ENCODE data around the gene KLHL26.
A peak's percentile ranks its signal among the peaks of the same experiment; 100 is the strongest.

Gene KLHL26

DNA sequence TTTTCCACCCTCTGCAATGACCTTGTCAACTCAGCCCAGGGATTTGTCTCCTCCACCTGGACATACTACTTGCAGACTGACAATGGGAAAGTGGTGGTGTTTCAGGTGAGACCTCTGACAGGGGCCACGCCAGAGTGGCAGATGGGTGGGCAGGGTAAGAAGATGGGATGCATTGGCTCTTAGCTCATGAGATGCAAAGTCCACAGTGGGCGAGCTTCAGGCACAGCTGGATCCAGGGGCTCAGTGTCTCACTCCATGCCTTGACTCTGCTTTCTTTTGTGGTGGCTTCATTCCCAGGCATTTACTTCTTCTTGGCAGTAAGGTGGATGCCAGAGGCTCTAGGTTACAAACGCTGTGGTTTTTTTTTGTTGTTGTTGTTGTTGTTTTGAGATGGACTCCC, 20.8 kb upstream of the KLHL26 start:
- DNase-seq: no peak

DNA sequence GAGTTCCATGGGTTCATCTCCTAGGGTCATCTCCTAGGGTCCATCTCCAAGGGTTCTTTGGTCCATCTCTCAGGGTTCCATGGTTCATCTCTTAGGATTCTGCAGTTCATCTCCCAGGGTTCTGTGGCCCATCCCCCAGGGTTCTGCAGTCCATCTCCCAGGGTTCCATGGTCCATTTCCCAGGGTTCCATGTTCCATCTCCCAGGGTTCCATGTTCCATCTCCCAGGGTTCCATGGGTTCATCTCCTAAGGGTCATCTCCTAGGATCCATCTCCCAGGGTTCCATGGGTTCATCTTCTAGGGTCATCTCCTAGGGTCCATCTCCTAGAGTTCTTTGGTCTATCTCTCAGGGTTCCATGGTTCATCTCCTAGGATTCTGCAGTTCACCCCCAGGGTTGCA, 19.3 kb upstream of the KLHL26 start:
- DNase-seq: no peak

DNA sequence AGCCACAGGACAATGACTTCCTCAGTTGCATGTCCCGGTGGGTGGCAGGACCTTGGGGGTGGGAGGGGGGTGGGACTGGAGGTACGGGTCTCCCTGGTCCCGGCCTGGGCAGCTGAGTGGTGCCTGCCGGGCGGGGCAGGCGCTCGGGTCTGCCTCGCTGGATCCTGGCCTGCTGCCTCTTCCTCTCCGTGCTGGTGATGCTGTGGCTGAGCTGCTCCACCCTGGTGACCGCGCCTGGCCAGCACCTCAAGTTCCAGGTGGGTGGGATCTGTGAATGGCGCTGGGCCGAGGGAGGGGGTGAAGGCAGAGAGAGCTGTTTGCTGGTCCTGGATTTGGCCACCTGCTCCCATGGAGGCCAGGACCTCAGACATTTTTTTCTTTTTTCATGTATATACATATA, 18.6 kb upstream of the KLHL26 start:
- no peak for DNase-seq

DNA sequence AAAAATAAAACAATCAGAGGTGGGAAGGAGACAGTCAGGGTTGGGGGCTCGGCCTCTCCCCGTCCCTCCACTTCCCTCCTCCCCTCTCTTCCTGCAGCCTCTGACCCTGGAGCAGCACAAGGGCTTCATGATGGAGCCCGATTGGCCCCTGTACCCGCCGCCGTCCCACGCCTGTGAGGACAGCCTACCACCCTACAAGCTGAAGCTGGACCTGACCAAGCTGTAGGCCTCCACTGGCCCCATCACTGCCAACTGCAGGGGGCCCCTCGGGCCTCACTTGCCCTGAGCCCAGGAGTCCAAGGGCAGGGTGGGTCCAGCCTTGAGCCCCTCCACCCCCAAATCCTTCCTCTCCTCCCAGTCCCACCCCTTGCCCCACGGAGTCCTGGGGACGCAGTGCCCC, 16.5 kb upstream of the KLHL26 start:
- no peak for DNase-seq

DNA sequence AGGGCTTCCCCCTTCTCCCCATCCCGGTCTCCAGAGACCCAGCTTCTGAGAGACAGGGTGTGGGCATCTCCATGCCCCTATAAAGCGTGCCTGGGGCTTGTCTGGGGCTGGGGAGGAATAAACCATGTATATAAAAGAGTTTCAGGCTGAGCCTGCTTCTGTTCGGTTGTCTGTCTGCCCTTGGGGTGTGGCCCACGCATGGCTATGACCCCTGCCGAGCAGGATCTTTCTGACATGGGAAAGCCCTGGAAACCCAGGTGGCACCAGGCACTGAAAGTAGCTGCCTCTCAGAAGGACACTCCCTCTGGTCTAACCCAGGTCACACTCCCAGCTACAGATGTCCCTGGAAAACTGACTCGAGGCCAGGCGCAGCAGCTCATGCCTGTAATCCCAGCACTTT, 15.9 kb upstream of the KLHL26 start:
- no peak for DNase-seq

DNA sequence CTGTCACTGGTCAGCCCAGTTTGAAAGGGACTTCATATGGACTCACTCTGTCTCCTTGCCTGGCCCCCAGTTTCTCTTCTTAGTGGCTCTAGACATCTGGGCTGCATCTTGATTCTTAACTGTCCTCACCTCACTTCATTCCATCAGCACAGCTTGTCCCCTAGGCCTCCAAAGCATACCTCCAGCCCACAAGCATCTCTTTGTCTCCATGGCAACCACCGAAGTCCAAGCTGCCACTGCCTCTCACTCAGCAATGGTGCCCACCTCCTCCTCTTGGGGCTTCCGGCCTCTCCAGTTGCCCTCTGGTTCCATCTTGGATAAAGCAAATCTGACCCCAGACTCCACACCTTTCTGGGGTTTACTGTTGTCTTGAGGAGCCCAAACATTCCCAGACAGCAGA, 9.9 kb upstream of the KLHL26 start:
- no peak for DNase-seq

DNA sequence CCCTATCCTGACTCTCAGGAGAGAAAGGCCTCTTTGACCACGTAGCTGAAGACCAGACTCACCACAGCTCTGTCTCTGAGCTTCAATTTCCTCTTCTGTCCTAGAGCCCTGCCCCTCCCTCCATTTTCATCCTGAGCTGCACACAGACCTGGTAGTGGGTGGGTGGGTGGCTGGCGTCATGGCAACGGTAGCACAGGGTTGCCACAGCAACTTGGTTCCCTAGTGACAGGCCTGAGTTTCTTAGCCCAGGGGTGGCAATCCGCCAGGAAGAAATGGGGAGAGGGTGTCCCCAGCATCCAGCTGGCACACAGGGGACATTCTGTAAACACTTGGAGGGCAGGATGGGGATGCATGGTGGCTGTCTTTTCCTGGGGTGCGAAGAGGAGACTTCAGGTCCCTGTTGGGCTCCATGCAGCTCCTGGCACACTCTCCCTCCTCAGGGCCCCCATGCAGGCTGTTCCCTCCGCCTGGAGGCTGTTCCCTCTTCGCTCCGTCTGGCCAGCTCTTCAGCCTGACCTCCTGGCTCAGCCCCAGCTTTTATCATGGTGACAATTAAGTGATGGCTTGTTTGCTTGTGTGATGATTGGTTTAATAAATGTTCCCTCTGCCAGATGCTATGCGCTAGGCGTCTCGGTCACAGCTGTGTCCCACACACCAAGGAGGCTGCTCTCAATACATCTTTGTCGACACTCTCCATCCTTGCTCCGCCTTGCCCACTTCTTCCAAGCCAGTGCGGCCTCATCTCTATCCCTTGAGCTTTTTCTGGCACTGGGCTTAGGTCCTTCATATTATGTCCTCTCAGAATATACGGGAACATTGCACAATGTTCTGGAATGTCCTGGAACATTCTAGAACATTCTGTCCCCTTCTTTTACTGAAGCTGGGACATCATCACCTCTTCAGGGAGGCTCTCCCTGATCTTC, 7.4 kb upstream of the KLHL26 start:
- no peak for DNase-seq

DNA sequence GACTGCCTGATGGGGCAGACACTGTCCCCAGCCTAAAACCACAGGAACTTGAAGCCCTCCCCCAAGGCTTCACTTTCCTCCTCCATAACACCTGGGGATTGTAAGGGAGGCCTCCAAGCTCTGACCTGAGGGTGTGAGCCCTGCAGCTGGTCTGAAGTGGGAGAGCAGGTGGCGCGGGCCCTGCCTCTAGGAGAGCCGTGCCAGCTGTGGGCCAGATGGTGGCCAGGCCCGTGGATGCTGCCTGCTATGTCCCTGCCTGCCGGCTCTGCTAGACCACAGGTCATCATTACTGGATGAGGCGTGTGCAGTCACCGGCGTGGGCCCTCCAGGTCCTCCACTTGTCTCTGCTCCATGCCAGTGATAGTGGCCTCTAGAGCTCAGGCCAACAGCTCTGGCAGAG, 3.5 kb upstream of the KLHL26 start:
- peak; percentile 43 for DNase-seq

DNA sequence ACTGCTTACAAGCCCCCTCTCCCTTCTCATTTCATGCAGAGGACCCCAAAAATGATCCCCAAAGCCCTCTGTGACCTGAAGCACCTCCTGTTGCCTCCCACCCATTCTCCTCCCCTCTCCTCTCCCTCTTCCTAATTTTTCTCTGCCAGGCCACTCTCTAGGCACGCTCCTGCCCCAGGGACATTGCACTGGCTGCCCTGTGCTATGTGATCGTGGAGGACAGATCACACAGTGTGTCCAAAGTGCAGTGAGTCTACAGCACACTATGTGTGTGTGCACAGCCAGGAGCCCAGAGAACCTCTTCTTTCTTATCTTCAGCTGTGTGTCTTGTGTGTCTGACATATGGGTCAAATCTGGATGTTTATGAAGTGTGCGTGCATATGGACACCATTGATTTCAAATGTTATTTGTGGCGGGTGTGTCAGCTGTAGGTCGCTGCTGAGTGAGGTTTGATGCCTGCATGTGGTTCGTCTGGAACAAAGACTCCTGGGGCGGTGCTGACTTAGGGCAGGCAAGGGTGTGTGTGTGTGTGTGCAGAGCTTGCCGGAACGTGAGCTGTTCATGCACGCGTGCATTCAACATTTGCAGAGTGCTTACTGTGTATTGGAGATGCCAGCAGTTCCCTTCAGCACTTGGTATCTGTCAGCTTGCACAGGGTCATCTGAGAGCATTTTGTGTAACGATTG, 2.1 kb upstream of the KLHL26 start:
- DNase-seq: no peak

DNA sequence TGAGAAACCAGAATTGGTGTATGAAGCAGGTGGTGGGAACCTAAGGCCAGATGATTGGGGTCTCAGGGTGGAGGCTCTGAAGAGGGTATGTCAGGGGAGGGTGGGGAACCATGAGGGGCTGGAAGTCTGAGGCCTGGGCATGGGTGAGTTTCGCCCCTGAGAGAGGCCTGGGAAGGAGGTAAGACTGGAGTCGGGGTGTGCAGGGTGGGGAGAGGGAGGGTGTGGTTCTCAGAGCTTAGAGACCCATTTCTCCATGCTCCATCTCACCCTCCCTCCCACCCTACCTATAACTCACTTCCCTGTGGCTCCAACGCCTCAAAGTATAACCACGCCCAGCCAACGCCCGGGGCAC, 1.0 kb upstream of the KLHL26 start:
- no peak for DNase-seq

DNA sequence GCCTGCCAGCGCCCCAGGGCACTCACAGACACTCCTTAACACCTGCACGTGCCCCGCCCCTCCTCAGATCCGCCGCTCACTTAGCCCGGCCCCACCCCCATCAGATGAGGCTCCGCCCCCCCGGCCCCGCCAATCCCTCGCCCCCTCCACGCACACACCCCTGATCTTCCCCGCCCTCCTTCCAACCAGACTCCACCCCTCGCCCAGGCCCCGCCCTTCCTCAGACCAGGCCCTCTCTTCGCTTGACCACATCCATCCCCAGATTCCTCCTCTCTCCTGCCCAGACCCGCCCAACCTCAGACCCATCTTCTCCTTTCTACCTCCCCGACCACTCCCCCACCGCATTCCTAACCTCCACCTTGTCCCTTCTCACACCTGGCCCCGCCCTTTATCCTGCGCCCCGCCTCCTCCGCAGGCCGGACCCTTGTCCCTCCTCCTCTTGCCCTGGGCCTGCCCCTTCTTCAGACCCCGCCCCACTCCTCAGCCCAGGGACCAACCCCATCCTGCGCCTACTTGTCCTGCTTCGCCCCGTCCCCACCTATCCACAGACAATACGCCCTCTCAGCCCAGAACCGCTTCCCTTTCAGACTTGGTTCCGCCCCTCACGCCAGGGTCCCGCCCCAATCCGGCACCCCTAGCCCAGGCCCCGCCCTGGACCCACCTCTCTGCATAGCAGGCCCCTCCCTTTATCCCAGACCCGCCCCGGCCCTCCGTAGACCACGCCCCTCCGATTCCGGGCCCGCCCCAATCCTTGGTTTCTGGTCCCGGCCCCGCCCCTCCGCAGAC, 452 bp upstream of the KLHL26 start:
- DNase-seq: peak; percentile 96

DNA sequence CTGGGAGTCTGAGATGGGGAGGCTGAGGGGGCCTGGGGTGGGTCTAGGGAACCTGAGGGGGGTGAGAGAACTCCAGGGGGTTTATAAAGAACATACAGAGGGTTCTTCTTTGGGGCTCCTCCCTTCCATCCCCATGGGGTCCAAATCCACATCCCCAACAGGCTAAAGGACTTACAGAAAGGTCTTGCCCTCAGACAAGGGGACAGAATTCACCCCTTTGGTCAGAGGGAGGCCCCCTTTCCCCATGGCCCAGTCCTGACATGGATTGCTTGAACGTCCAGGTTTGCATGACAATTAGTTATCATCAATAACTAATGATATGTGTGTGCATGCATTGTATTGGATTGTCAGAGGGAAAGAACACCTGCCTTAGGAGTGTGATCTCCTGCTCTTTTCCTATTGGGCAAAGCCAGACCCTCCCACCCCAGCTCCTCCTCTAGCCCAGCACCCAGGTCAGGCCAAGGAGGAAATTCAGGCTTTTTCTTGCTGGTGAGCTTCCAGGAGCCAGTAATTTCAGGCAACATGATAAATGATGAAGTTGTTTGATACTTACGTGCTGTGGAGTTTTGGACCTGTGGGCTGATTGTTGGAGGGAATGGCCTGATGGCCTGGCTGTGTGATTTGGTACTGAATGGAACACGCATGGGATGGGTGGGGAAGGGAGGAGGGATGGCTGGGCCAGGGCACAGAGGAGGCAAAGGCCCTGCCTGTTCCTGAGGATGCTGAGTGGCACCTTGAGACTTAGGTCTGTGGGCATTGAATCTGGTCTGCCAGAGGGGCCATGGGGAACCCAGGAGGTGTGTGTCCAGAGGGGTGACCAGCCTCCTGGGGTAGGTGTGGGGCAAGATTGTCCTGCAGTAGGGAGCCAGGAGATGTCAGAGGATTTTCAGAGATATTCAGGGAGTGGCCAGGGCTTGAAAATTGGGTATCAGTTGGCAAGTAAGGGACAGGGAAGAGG, 1.1 kb downstream of the KLHL26 start:
- no peak for DNase-seq

DNA sequence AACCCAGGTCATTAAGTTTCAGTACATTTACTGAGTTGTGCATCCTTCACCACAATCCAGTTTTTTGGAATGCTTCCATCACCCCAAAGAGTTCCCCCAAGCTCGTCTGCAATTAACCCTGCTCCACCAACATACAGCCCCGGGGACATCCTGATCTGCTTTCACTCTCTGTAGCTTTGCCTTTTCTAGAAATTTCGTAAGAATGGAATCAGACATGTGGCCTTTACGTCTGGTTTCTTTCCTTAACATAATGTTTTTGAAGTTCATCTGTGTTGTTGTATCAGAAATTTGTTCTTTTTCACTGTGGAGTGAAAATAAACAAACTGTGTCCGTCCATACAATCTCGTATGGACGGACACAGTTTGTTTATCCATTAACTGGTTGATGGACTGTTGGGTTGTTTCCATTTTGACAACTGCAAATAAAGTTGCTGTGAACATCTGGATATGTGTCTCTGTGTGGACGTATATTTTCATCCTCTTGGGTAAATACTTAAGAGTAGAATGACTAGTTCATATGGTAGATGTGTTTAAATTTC, 2.9 kb downstream of the KLHL26 start:
- DNase-seq: no peak

DNA sequence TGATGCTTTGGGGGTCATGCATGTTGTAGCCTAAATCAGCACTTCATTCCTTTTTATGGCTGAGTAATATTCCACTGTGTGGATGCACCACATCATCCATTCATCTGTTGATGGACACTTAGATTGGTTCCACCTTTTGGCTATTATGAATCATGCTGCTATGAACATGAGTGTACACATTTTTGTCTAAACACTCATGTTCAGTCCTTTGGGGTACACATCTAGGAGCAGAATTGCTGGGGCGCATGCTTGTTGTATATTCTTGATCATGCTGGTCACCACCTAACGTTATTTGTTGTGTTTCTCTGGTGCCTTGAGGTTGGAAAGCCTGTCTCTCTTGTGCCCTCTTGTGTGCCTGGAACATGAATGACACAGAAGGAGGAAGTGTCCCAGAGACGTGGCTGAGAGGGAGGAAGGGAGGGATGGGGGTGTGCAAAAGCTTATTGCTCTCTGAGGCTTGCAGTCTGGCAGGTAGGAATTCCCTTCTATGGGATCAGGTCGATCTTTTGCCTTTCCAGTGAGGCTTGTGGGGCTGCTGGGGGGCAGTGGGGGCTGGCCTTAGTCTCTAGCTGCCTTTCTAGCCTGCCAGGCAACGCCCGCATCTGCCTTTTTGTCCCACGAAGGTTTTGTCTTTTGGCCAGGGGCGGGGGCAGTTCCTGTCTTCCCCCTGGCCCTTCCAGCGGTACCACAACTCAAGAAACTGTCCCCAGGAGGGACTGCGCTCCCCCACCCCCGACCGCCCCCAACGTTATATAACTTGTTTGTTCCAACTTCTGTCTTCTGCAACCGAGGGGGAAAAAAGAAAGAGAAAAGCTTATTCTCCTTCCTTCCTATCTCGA, 7.6 kb downstream of the KLHL26 start:
- DNase-seq: no peak

DNA sequence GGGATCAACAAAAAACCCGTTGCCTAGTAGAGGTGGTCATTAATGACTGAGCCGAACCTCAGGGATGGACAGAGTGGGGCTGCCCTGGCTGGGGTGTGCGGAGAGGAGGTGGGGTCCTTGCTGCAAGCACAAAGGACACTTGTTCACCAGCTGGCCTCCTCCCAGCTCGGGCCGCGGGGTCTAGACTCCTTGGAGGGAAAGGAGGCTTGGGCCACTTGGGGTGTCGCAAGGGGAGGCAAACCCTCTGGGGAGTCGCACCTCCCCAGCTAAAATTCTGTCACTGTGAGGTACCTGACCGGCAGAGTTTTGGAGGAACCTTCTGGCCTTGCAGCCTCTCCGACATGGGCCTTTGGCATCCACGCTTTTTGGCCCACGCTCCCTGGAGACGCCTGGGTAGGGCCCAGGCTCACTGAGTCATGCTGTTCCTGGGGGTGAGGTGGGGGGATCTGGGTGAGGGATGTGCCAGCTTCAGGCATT, 8.2 kb downstream of the KLHL26 start:
- no peak for DNase-seq

DNA sequence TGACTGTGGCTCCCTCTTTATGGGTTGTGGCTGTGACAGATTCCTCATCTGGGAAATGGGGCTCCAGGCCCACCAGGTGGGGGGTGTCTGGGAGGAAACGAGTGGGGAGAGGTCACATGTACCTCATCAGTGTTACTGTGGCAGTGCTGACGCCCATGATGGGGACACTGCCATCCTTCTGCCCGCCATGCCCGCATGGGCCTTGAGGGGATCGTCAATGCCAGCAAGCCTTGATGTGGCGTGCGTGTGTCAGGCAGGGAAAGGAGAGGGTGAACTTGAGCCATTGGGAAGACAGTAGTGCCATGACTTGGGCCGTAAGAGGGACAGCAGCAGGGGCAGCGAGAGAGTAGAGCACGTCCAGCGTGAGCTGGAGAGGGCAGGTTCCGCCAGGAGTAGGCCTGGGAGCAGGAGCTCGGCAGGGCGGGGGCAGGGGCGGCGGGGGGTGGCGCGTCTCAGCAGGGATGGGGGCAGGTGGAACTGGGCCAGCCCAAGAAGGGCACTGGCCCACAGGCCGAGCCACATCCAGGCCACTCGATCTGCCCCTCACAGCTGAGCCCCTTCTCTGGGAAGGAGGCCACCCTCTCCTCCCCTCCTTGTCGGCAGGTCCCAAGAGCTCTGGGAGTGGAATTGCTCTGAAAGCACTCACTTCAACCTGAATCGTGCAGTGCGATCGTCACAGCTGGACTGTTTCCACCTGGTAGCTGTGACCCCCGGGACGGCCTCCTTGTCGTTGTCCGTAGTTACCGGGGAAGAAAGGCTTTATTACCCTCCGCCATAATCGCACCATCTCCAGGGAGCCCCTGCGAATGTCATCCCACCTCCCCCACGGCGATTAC, 9.9 kb downstream of the KLHL26 start:
- DNase-seq: no peak

DNA sequence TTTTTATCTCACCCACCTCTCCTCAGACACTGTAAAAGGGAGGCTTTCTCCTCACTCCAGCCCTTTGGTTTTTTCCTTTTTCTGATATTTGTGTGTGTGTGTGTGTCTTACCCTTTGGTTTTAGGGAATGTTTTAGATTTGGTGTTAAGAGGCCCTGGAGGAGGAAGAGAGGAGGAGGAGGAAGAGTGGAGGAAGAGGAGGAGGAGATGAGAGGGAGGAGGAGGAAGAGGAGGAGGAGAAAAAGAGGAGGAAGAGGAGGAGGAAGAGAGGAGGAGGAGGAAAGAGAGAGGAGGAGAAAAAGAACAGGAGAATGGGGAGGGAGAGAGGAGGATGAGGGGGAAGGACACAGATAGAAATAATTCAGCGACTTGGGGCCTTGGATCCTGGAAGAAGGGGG, 10.5 kb downstream of the KLHL26 start:
- DNase-seq: no peak

DNA sequence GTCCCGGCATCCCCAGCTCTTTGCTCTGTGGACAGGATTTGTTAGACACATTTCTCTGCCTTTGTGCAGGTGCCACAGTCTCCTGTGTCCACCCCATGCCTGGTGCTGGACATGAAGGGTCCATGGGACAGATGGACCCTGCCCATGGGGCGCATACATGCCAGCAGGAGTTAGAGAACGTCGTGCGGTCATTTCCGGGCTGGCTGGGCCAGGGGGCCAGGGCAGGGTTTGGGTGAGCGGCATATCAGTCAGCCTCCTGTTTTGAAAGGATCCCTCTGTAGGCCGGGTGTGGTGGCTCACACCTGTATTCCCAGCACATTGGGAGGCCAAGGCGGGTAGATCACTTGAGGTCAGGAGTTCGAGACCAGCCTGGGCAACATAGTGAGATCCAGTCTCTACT, 11.0 kb downstream of the KLHL26 start:
- no peak for DNase-seq

DNA sequence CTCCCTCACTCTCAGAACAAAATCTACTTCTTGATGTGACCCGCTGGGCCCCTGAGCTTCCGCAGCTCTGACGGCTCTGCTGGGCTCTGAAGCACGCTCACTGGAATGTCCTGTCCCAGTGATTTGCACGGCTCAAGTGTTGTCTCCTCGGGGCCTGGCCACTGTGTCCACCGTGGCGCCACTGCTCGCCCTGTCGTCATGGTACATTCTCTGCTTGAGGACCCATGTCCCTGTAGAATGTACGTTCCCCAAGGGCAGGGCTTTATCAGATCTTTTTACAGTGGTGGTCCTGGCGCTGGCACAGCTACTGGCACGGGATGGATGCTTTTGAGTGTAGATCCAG, 12.1 kb downstream of the KLHL26 start:
- no peak for DNase-seq

DNA sequence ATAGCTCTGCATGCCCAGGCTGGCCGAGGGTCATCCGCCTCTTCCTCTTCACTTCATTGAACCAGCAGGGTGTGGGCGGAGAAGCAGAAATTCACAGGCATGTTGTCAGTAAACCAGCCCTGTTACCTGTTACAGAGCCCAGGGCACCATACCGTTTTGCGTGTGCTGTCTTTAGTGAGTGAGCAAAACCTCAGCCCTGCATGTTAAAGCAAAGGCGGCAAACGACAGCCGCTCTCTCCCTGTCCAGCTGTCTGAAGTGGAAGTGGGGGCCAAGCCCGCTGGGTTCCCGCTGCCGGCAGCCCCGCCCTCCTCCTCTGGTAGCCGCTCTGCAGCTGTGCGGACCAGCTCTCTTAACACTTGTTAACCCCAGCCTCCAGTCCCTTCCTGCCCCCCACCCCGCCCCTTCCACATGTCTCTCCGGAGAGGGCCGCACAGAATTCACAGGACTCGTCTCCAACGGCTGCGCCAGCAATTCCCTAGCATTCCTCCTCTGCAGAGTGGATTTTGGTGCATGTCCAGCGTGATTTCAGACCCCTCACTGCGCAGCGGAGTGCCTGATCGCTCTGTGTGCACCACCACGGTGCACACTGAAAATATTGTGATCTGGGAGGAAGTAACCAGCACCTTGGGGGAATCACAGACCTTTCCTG, 12.7 kb downstream of the KLHL26 start:
- no peak for DNase-seq
